ENCODE results near the gene HSPA5. TPM values are rescaled to one million over a fixed set of nuclear protein-coding genes. Genes with fewer than 3 reads are reported as not detected.

Gene HSPA5
- total RNA-seq, 1 donor from 2014 or later: 620 TPM

GRCh38 chr9:125190361-125190801, 50.8 kb downstream of the HSPA5 start:
- Histone ChIP-seq H3K79me2 (ENCODE audit: insufficient read depth, low read length) (peaks cover 51% of the 10 kb centered on the region), H2AFZ (ENCODE audit: low read depth, low read length) (peak overlapping the region; percentile 95), H3K9ac (ENCODE audit: low read length) (peak overlapping the region; percentile 98), H3K4me2 (ENCODE audit: low read length) (peak overlapping the region; percentile 95), H3K27me3 (ENCODE audit: insufficient read depth, low read length) (no peaks in the 10 kb centered on the region), H3K27ac (ENCODE audit: low read depth, low read length) (peak overlapping the region; percentile 89), H3K4me3 (ENCODE audit: insufficient read depth, low read depth, low read length) (peak overlapping the region; percentile 90), H3K4me1 (ENCODE audit: insufficient read depth, low read length) (peaks cover 9% of the 10 kb centered on the region), H3K36me3 (ENCODE audit: insufficient read depth, low read length) (no peaks in the 10 kb centered on the region), H3K9me3 (ENCODE audit: insufficient read depth, low read depth, low read length) (no peaks in the 10 kb centered on the region), H4K20me1 (ENCODE audit: insufficient read depth, low read length) (peaks cover 22% of the 10 kb centered on the region)
- H3K4me1 Mint-ChIP-seq (ENCODE audit: low read depth, unreplicated experiment): peaks cover 9% of the 10 kb centered on the region
- peak overlapping the region; percentile 98 for H3K27ac Mint-ChIP-seq (ENCODE audit: unreplicated experiment)
- peak overlapping the region; percentile 91 for H3K4me3 Mint-ChIP-seq (ENCODE audit: unreplicated experiment)
- DNase-seq (ENCODE audit: low read depth) (no peak), FAIRE-seq (no peak)
- TF ChIP-seq CTCF (IDR thresholded peaks at IDR 0.05; ENCODE audit: insufficient read depth, low read depth, low read length) (no peak), EZH2 (IDR thresholded peaks at IDR 0.05; ENCODE audit: insufficient read depth, low read length) (no peak)
- no peaks in the 10 kb centered on the region for H3K36me3 Mint-ChIP-seq (ENCODE audit: low read depth, unreplicated experiment)
- no peaks in the 10 kb centered on the region for H3K9me3 Mint-ChIP-seq (ENCODE audit: unreplicated experiment)
- H3K27me3 Mint-ChIP-seq (ENCODE audit: low read depth, unreplicated experiment): no peaks in the 10 kb centered on the region

- Histone ChIP-seq H3K4me2 (ENCODE audit: low read length) (peak within 1 kb of the TSS; percentile 95), H3K27me3 (ENCODE audit: insufficient read depth, low read length) (no peaks in the 10 kb centered on the region), H3K4me3 (ENCODE audit: insufficient read depth, low read depth, low read length) (peak within 1 kb of the TSS; percentile 90), H3K36me3 (ENCODE audit: insufficient read depth, low read length) (no peaks in the 10 kb centered on the region), H4K20me1 (ENCODE audit: insufficient read depth, low read length) (peaks cover 22% of the 10 kb centered on the region), H2AFZ (ENCODE audit: low read depth, low read length) (peak within 1 kb of the TSS; percentile 95), H3K9ac (ENCODE audit: low read length) (peak within 1 kb of the TSS; percentile 98), H3K27ac (ENCODE audit: low read depth, low read length) (peak within 1 kb of the TSS; percentile 89), H3K79me2 (ENCODE audit: insufficient read depth, low read length) (peaks cover 59% of the 10 kb centered on the region), H3K4me1 (ENCODE audit: insufficient read depth, low read length) (peaks cover 9% of the 10 kb centered on the region), H3K9me3 (ENCODE audit: insufficient read depth, low read depth, low read length) (no peaks in the 10 kb centered on the region)
- no peak for FAIRE-seq
- DNase-seq (ENCODE audit: low read depth): peak; percentile 91
- Mint-ChIP-seq H3K27me3 (ENCODE audit: low read depth, unreplicated experiment) (no peaks in the 10 kb centered on the region), H3K36me3 (ENCODE audit: low read depth, unreplicated experiment) (no peaks in the 10 kb centered on the region), H3K4me1 (ENCODE audit: low read depth, unreplicated experiment) (peaks cover 9% of the 10 kb centered on the region), H3K4me3 (ENCODE audit: unreplicated experiment) (peak within 1 kb of the TSS; percentile 91), H3K9me3 (ENCODE audit: unreplicated experiment) (no peaks in the 10 kb centered on the region), H3K27ac (ENCODE audit: unreplicated experiment) (peak within 1 kb of the TSS; percentile 98)
- TF ChIP-seq CTCF (IDR thresholded peaks at IDR 0.05; ENCODE audit: insufficient read depth, low read depth, low read length) (peak; percentile 41), EZH2 (IDR thresholded peaks at IDR 0.05; ENCODE audit: insufficient read depth, low read length) (no peak)
Observed at GRCh38 chr9:125189361-125190289, 51.5 kb downstream of the HSPA5 start, which contains the start of gene PPP6C. Gene PPP6C, minus strand, starts transcription at chr9:125189803. Its CDS starts 85 bp downstream, at chr9:125189718.

All from astrocyte (in vitro differentiated cells and primary cell).